Fibroblast of skin of left biceps (primary cell): Measurements from ENCODE around the gene C20orf173.
"Not testable (repeated sequence)": the region's sequence is repeated elsewhere in the genome, so short reads cannot be mapped to it uniquely, and the experiment has no call there.

ENCODE experiments used
- DNase-seq, 2 experiments: peaks; one replicate each; pipeline ENCODE4 v3.0.0-alpha.2; 2013; ENCODE audit warnings: low read depth in 2 of 2

The C20orf173 gene

GRCh38 chr20:35546127-35546526 lies 16.7 kb upstream of the C20orf173 start:
- no peak for DNase-seq

- DNase-seq: peak in 1 of 2 experiments; percentile 5
Observed at GRCh38 chr20:35544941-35545340, 15.5 kb upstream of the C20orf173 start.

- no peak for DNase-seq
Observed at GRCh38 chr20:35544436-35544835, 15.0 kb upstream of the C20orf173 start.

GRCh38 chr20:35542990-35543389 lies 13.5 kb upstream of the C20orf173 start:
- no peak for DNase-seq

GRCh38 chr20:35541783-35542662 lies 12.6 kb upstream of the C20orf173 start, which contains the start of gene ERGIC3:
TSS of gene ERGIC3 (plus strand) at chr20:35542078. CDS start at chr20:35542098, 20 bp downstream.
- DNase-seq: peak; percentile 79 to 86

- no peak for DNase-seq
Observed at GRCh38 chr20:35541118-35541782, 11.8 kb upstream of the C20orf173 start.

- DNase-seq: no peak
Observed at GRCh38 chr20:35539756-35540212, 10.3 kb upstream of the C20orf173 start.

- DNase-seq: no peak
Observed at GRCh38 chr20:35527122-35527769, 2.2 kb downstream of the C20orf173 start.

GRCh38 chr20:35525639-35526038 lies 3.8 kb downstream of the C20orf173 start:
- no peak for DNase-seq

GRCh38 chr20:35523298-35523888 lies 6.1 kb downstream of the C20orf173 start:
- no peak for DNase-seq

- no peak for DNase-seq
Observed at GRCh38 chr20:35518955-35519354, 10.5 kb downstream of the C20orf173 start.

GRCh38 chr20:35517767-35518166 lies 11.7 kb downstream of the C20orf173 start:
- DNase-seq: not testable (repeated sequence)

- no peak for DNase-seq
Observed at GRCh38 chr20:35517125-35517524, 12.3 kb downstream of the C20orf173 start.

- DNase-seq: peak; percentile 33 to 36
Observed at GRCh38 chr20:35515949-35516645, 13.4 kb downstream of the C20orf173 start.

- DNase-seq: no peak
Observed at GRCh38 chr20:35515341-35515740, 14.1 kb downstream of the C20orf173 start.

GRCh38 chr20:35514371-35514932 lies 15.0 kb downstream of the C20orf173 start:
- DNase-seq: no peak

- peak; percentile 6 to 9 for DNase-seq
Observed at GRCh38 chr20:35511814-35512420, 17.5 kb downstream of the C20orf173 start.

GRCh38 chr20:35510951-35511735 lies 18.3 kb downstream of the C20orf173 start:
- DNase-seq: peak; percentile 5 to 8

- no peak for DNase-seq
Observed at GRCh38 chr20:35508493-35509218, 20.8 kb downstream of the C20orf173 start.
